Aorta (tissue), 5 donors: ENCODE data around the gene ETFA. TPM values are rescaled to one million over a fixed set of nuclear protein-coding genes. Genes with fewer than 3 reads are reported as not detected.

Source experiments
- ATAC-seq: fragments of 200-7000 bp; cut with Tn5 transposase; one replicate; pipeline ENCODE4 v1.9.1; 2022; ENCODE audit warnings: moderate library complexity; ENCODE audit not compliant: low FRiP score
- DNase-seq, 2 donors: peaks; one replicate each; pipeline ENCODE4 v3.0.0-alpha.2; 2020
- H3K27ac ChIP-seq, 2 donors: one replicate each; pipeline ENCODE4 v1.5.1; 2013; ENCODE audit warnings: low read length in 2 of 2, mild to moderate bottlenecking in 2 of 2, moderate library complexity in 2 of 2, control low read depth in 1 of 2, inconsistent platforms in 1 of 2, low read depth in 1 of 2
- H3K27me3 ChIP-seq, 2 donors: one replicate each; pipeline ENCODE4 v1.6.1; 2013; ENCODE audit warnings: control low read depth in 1 of 2, low read length in 1 of 2, mild to moderate bottlenecking in 1 of 2, moderate library complexity in 1 of 2; ENCODE audit not compliant: insufficient read depth in 2 of 2, control insufficient read depth in 1 of 2
- H3K36me3 ChIP-seq, 2 donors: one replicate each; pipeline ENCODE4 v1.6.1; 2013; ENCODE audit warnings: control low read depth in 1 of 2, low read length in 1 of 2, mild to moderate bottlenecking in 1 of 2; ENCODE audit not compliant: insufficient read depth in 2 of 2, control insufficient read depth in 1 of 2
- H3K4me1 ChIP-seq, 2 donors: one replicate each; pipeline ENCODE4 v1.6.1; 2013; ENCODE audit warnings: low read length in 2 of 2, control low read depth in 1 of 2, mild to moderate bottlenecking in 1 of 2, moderate library complexity in 1 of 2; ENCODE audit not compliant: insufficient read depth in 2 of 2, control insufficient read depth in 1 of 2
- H3K4me3 ChIP-seq, 2 donors: one replicate each; pipeline ENCODE4 v1.5.1; 2013; ENCODE audit warnings: low read length in 2 of 2, control low read depth in 1 of 2, mild to moderate bottlenecking in 1 of 2
- H3K9me3 ChIP-seq: one replicate; pipeline ENCODE4 v1.6.1; 2013; ENCODE audit warnings: mild to moderate bottlenecking, low read length; ENCODE audit not compliant: control insufficient read depth
- WGBS, 2 donors: extraction: QIAGEN DNeasy Blood & Tissue Kit; methylation state at CpG; one replicate each; pipeline ENCODE4 v1.1.7; 2013; 5-methylcytosine and 5-hydroxymethylcytosine counted together
- intact Hi-C, 2 donors: fragments of 100-400 bp; cut with DNase I; formaldehyde crosslinking; loops; one replicate each; pipeline versions ENCODE4 v1.14.2 to v1.15.0; 2022
- polyA plus RNA-seq, 2 donors: library from polyadenylated mRNA; stranded (reverse); fragments of 200-250 nt; gene quantifications; one replicate each; pipeline ENCODE4 v1.2.3, GENCODE V29; 2013
- total RNA-seq, 2 donors: library from RNA; stranded (reverse); fragmentation: NEBNext Ultra II Directional; extraction: Animal tissue kit (Norgen Biotek cat#: 25700); gene quantifications; one replicate each; pipeline ENCODE4 v1.2.1, GENCODE V29; 2021
- donor health status: healthy with polysubstance abuse.
- donor health status: Bipolar disorder and iron deficiency.
- donor health status: DM: no; HTN: no; CAD: no.
- donor health status: DM: no; HTN: no; CAD: no.
- donor health status: DM: yes; HTN: yes; CAD: no.

ETFA gene
- total and polyA plus RNA-seq, 4 donors: 76.0 to 152 (median 81.0) TPM

GRCh38 chr15:76347482-76348055 lies 36.3 kb upstream of the ETFA start:
- Histone ChIP-seq H3K27ac (no peak overlapping the region), H3K27me3 (no peaks in the 10 kb centered on the region), H3K36me3 (no peaks in the 10 kb centered on the region), H3K4me3 (no peak overlapping the region), H3K9me3 (no peaks in the 10 kb centered on the region), H3K4me1 (no peaks in the 10 kb centered on the region)
- WGBS, 2 donors: 96 to 98% methylated on average over 13 of the region's 13 CpGs
- DNase-seq (no peak), ATAC-seq (no peak)
- intact Hi-C loops: no loop called here

- intact Hi-C loops: no loop called here
- Histone ChIP-seq H3K27ac (no peak overlapping the region), H3K4me3 (peak overlapping the region in 1 of 2 donors; percentile 4), H3K9me3 (no peaks in the 10 kb centered on the region), H3K27me3 (no peaks in the 10 kb centered on the region), H3K36me3 (no peaks in the 10 kb centered on the region), H3K4me1 (no peaks in the 10 kb centered on the region)
- DNase-seq: no peak
- peak; percentile 43 for ATAC-seq
- 12 to 13% methylated on average over 74 of the region's 74 CpGs for WGBS, 2 donors
These were observed 35.6 kb upstream of the ETFA start for GRCh38 chr15:76346669-76347481.

GRCh38 chr15:76345880-76346668 lies 34.8 kb upstream of the ETFA start:
- WGBS, 2 donors: 9% methylated on average over 64 to 65 of the region's 65 CpGs
- Histone ChIP-seq H3K4me1 (no peaks in the 10 kb centered on the region), H3K27ac (no peak overlapping the region), H3K4me3 (peak overlapping the region in 1 of 2 donors; percentile 4), H3K9me3 (no peaks in the 10 kb centered on the region), H3K36me3 (no peaks in the 10 kb centered on the region), H3K27me3 (no peaks in the 10 kb centered on the region)
- intact Hi-C loops: no loop called here
- DNase-seq (peak in 1 of 2 donors; percentile 56), ATAC-seq (peak; percentile 48)

- Histone ChIP-seq H3K9me3 (no peaks in the 10 kb centered on the region), H3K36me3 (no peaks in the 10 kb centered on the region), H3K4me3 (no peak overlapping the region), H3K4me1 (no peaks in the 10 kb centered on the region), H3K27ac (no peak overlapping the region), H3K27me3 (no peaks in the 10 kb centered on the region)
- intact Hi-C loops: no loop called here
- 27 to 35% methylated on average over 7 of the region's 7 CpGs for WGBS, 2 donors
- ATAC-seq (no peak), DNase-seq (no peak)
These were observed 34.3 kb upstream of the ETFA start for GRCh38 chr15:76345583-76345879.

- ATAC-seq (no peak), DNase-seq (no peak)
- no peaks in the 10 kb centered on the region for H3K27me3 ChIP-seq
- intact Hi-C loops: no loop called here
- no peaks in the 10 kb centered on the region for H3K9me3 ChIP-seq
- no peaks in the 10 kb centered on the region for H3K36me3 ChIP-seq
- H3K4me3 ChIP-seq: no peak overlapping the region
- WGBS, 2 donors: 39 to 51% methylated on average over 3 of the region's 3 CpGs
- H3K4me1 ChIP-seq: no peaks in the 10 kb centered on the region
- no peak overlapping the region for H3K27ac ChIP-seq
These were observed 33.8 kb upstream of the ETFA start for GRCh38 chr15:76344893-76345582.

- WGBS, 2 donors: 42 to 48% methylated on average over 16 of the region's 16 CpGs
- no peaks in the 10 kb centered on the region for H3K4me1 ChIP-seq
- no peak overlapping the region for H3K27ac ChIP-seq
These were observed 32.2 kb upstream of the ETFA start for GRCh38 chr15:76343313-76343996.

GRCh38 chr15:76342382-76343201 lies 31.3 kb upstream of the ETFA start:
- Histone ChIP-seq H3K4me3 (no peak overlapping the region), H3K4me1 (no peaks in the 10 kb centered on the region), H3K27ac (no peak overlapping the region), H3K9me3 (no peaks in the 10 kb centered on the region), H3K27me3 (no peaks in the 10 kb centered on the region), H3K36me3 (no peaks in the 10 kb centered on the region)
- DNase-seq: no peak
- no peak for ATAC-seq
- WGBS, 2 donors: 8 to 9% methylated on average over 54 to 87 of the region's 87 CpGs
- intact Hi-C loops: no loop called here

More at GRCh38 chr15:76343313-76343996, 32.2 kb upstream of the ETFA start:
- no peaks in the 10 kb centered on the region for H3K9me3 ChIP-seq
- ATAC-seq: no peak
- intact Hi-C loops: no loop called here
- H3K4me3 ChIP-seq: no peak overlapping the region
- H3K27me3 ChIP-seq: no peaks in the 10 kb centered on the region
- H3K36me3 ChIP-seq: no peaks in the 10 kb centered on the region
- no peak for DNase-seq

- intact Hi-C loops: no loop called here
- no peaks in the 10 kb centered on the region for H3K36me3 ChIP-seq
- no peak overlapping the region for H3K27ac ChIP-seq
- ATAC-seq (no peak), DNase-seq (no peak)
- no peaks in the 10 kb centered on the region for H3K27me3 ChIP-seq
- 3 to 7% methylated on average over 20 of the region's 20 CpGs for WGBS, 2 donors
- no peaks in the 10 kb centered on the region for H3K9me3 ChIP-seq
- H3K4me3 ChIP-seq: no peak overlapping the region
- H3K4me1 ChIP-seq: no peaks in the 10 kb centered on the region
These were observed 30.8 kb upstream of the ETFA start for GRCh38 chr15:76342058-76342381.
